Fibroblast of lung (primary cell): ENCODE measurements around the gene HECW1. TPM values are rescaled to one million over a fixed set of nuclear protein-coding genes. Genes with fewer than 3 reads are reported as not detected.

Experiments used
- DNase-seq, 2 donors: peaks; one replicate each; pipeline versions ENCODE4 v3.0.0 to v3.0.0-alpha.2; 2010; ENCODE audit warnings: low read depth in 2 of 2
- H2AFZ ChIP-seq: 2 replicates; pipeline ENCODE4 v1.5.1; 2012; ENCODE audit warnings: low read length, control low read depth, inconsistent platforms
- H3K27ac ChIP-seq: 2 replicates; pipeline ENCODE4 v1.5.1; 2011; ENCODE audit warnings: low read length, control low read depth; ENCODE audit not compliant: insufficient read depth
- H3K27me3 ChIP-seq: 2 replicates; pipeline ENCODE4 v1.5.1; 2011; ENCODE audit warnings: mild to moderate bottlenecking, low read length; ENCODE audit not compliant: control insufficient read depth, insufficient read depth
- H3K36me3 ChIP-seq: 2 replicates; pipeline ENCODE4 v1.5.1; 2011; ENCODE audit warnings: low read length; ENCODE audit not compliant: control insufficient read depth, insufficient read depth
- H3K4me1 ChIP-seq: 2 replicates; pipeline ENCODE4 v1.5.1; 2011; ENCODE audit warnings: low read length; ENCODE audit not compliant: control insufficient read depth, insufficient read depth; ENCODE audit errors: extremely low read depth
- H3K4me2 ChIP-seq: 2 replicates; pipeline ENCODE4 v1.5.1; 2011; ENCODE audit warnings: low read length, control low read depth; ENCODE audit not compliant: insufficient read depth; ENCODE audit errors: extremely low read depth
- H3K4me3 ChIP-seq, 4 experiments: fragments of 200-600 bp in 1 of 4; sonication (generic) in 1 of 4; replicated peaks in 1 of 4; 2 replicates each; pipeline ENCODE4 v1.5.1; 2011 to 2016; ENCODE audit warnings: low read length in 4 of 4, low read depth in 3 of 4, mild to moderate bottlenecking in 3 of 4, control low read depth in 2 of 4, inconsistent platforms in 1 of 4, mixed read lengths in 1 of 4; ENCODE audit not compliant: insufficient read depth in 1 of 4; ENCODE audit errors: control extremely low read depth in 1 of 4
- H3K79me2 ChIP-seq: 2 replicates; pipeline ENCODE4 v1.5.1; 2012; ENCODE audit warnings: mild to moderate bottlenecking, low read length, inconsistent platforms; ENCODE audit not compliant: control insufficient read depth, insufficient read depth
- H3K9ac ChIP-seq: 2 replicates; pipeline ENCODE4 v1.5.1; 2011; ENCODE audit warnings: mild to moderate bottlenecking, low read length, control low read depth; ENCODE audit not compliant: insufficient read depth
- H3K9me3 ChIP-seq: 2 replicates; pipeline ENCODE4 v1.5.1; 2012; ENCODE audit warnings: low read depth, low read length; ENCODE audit not compliant: control insufficient read depth, insufficient read depth
- H4K20me1 ChIP-seq: 2 replicates; pipeline ENCODE4 v1.5.1; 2011; ENCODE audit warnings: low read length; ENCODE audit not compliant: control insufficient read depth, insufficient read depth; ENCODE audit errors: extremely low read depth
- EZH2 ChIP-seq: IDR thresholded peaks from 2 replicates; pipeline ENCODE4 v1.5.1; 2012; ENCODE audit warnings: low read length, control low read depth, mild to moderate bottlenecking; ENCODE audit errors: missing control alignments
- polyA plus RNA-seq, 2 donors: library from polyadenylated mRNA; depleted of rRNA in 1 of 2; stranded (reverse) in 1 of 2; unstranded in 1 of 2; fragments of >200 nt; gene quantifications; 2 replicates each; pipeline ENCODE4 v1.2.1, GENCODE V29; 2011 to 2012; ENCODE audit warnings: missing spikeins in 1 of 2
- total RNA-seq: library from RNA; depleted of rRNA; stranded (reverse); fragments of >200 nt; gene quantifications from 2 replicates; pipeline ENCODE4 v1.2.1, GENCODE V29; 2014
- TF ChIP-seq, protein P1 (sequence below), 2 donors: IDR thresholded peaks in 1 of 2; conservative IDR thresholded peaks in 1 of 2; 1 replicate in 1 of 2; 2 replicates in 1 of 2; pipeline ENCODE4 v1.5.1; 2011 to 2012; ENCODE audit warnings: low read length in 2 of 2, control low read depth in 1 of 2, inconsistent platforms in 1 of 2, low read depth in 1 of 2, mild to moderate bottlenecking in 1 of 2

HECW1 gene
- total and polyA plus RNA-seq, 2 donors (not counting 1 experiment from before 2014, with no cell fraction given), result 1.1 to 6.1 TPM

DNA sequence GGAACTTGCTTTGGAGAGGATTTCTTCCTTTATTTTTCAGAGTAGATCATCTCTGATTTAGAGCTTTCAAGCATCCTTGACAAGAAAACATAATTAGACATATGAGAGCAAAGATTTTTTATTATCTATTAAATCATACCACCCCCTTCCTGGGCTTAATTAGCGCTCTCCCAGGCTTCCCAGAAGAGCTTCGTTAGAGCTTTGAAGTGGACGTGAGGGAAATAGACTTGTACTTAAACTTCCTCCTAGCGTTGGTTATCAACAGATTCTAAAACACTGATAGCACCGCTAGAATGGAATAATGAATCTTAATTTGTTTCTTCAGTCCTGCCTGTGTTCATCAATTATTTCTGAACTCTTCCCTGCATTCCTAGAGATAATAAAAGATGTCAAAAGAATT lies 296.5 kb downstream of the HECW1 start:
- H4K20me1 ChIP-seq, result no peaks in the 10 kb centered on the region
- H3K9ac ChIP-seq, result no peak overlapping the region
- no peak overlapping the region for H3K4me3 ChIP-seq
- no peaks in the 10 kb centered on the region for H3K27me3 ChIP-seq
- H3K36me3 ChIP-seq, result no peaks in the 10 kb centered on the region
- TF ChIP-seq EZH2, result no peak
- TF ChIP-seq, protein P1, sequence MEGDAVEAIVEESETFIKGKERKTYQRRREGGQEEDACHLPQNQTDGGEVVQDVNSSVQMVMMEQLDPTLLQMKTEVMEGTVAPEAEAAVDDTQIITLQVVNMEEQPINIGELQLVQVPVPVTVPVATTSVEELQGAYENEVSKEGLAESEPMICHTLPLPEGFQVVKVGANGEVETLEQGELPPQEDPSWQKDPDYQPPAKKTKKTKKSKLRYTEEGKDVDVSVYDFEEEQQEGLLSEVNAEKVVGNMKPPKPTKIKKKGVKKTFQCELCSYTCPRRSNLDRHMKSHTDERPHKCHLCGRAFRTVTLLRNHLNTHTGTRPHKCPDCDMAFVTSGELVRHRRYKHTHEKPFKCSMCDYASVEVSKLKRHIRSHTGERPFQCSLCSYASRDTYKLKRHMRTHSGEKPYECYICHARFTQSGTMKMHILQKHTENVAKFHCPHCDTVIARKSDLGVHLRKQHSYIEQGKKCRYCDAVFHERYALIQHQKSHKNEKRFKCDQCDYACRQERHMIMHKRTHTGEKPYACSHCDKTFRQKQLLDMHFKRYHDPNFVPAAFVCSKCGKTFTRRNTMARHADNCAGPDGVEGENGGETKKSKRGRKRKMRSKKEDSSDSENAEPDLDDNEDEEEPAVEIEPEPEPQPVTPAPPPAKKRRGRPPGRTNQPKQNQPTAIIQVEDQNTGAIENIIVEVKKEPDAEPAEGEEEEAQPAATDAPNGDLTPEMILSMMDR (conservative IDR thresholded peaks at IDR 0.05 in 1 of 2, IDR thresholded peaks at IDR 0.05 in 1 of 2; ENCODE audit: low read depth in 1 of 2, low read length in 2 of 2), result no peak
- H3K4me1 ChIP-seq, result no peaks in the 10 kb centered on the region
- no peaks in the 10 kb centered on the region for H3K9me3 ChIP-seq
- H2AFZ ChIP-seq, result no peak overlapping the region
- no peak overlapping the region for H3K4me2 ChIP-seq
- no peaks in the 10 kb centered on the region for H3K79me2 ChIP-seq
- DNase-seq, result no peak
- H3K27ac ChIP-seq, result no peak overlapping the region

DNA sequence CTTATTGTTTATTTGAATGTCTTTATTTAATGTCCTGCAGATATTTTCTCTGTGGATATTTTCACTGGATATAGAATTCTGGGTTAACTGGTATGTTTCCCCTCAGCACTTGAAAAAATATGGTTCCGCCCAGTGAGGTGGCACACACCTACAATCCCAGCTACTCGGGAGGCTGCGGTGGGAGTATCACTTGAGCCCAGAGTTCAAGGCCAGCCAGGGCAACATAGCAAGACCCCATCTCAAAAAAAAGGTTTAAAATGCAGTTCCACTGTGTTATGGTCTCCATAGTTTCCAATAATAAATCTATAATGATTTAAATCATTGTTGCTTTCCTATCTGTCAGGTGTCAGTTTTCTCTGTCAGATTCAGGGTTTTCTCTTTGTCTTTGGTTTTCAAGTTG lies 305.0 kb downstream of the HECW1 start:
- Histone ChIP-seq H3K27me3 (no peaks in the 10 kb centered on the region), H3K9me3 (no peaks in the 10 kb centered on the region), H3K4me2 (no peak overlapping the region), H3K4me3 (no peak overlapping the region), H3K9ac (no peak overlapping the region), H3K79me2 (no peaks in the 10 kb centered on the region), H4K20me1 (no peaks in the 10 kb centered on the region), H3K4me1 (no peaks in the 10 kb centered on the region), H3K36me3 (no peaks in the 10 kb centered on the region), H2AFZ (no peak overlapping the region), H3K27ac (no peak overlapping the region)
- DNase-seq, result no peak
- TF ChIP-seq, protein P1 (conservative IDR thresholded peaks at IDR 0.05 in 1 of 2, IDR thresholded peaks at IDR 0.05 in 1 of 2; ENCODE audit: low read depth in 1 of 2, low read length in 2 of 2), result no peak
- no peak for TF ChIP-seq EZH2

GRCh38 chr7:43430411-43430810 lies 318.0 kb downstream of the HECW1 start:
- Histone ChIP-seq H3K79me2 (no peaks in the 10 kb centered on the region), H4K20me1 (no peaks in the 10 kb centered on the region), H3K9ac (no peak overlapping the region), H3K36me3 (no peaks in the 10 kb centered on the region), H3K4me3 (no peak overlapping the region), H3K27ac (no peak overlapping the region), H3K4me1 (peaks cover 4% of the 10 kb centered on the region), H2AFZ (peak overlapping the region; percentile 20), H3K9me3 (no peaks in the 10 kb centered on the region), H3K27me3 (no peaks in the 10 kb centered on the region), H3K4me2 (no peak overlapping the region)
- no peak for TF ChIP-seq EZH2
- TF ChIP-seq, protein P1 (conservative IDR thresholded peaks at IDR 0.05 in 1 of 2, IDR thresholded peaks at IDR 0.05 in 1 of 2; ENCODE audit: low read depth in 1 of 2, low read length in 2 of 2), result no peak
- peak in 1 of 2 donors; percentile 28 for DNase-seq
